ENCODE results near the gene TXNDC9. TPM values are rescaled to one million over a fixed set of nuclear protein-coding genes. Genes with fewer than 3 reads are reported as not detected.
A peak's percentile ranks its signal among the peaks of the same experiment; 100 is the strongest.

TXNDC9 gene
- total and polyA plus RNA-seq, 2 of the 8 experiments (the other 6 are each of a cell fraction or from before 2014, with no cell fraction given), result 12.9 to 35.6 TPM

DNA sequence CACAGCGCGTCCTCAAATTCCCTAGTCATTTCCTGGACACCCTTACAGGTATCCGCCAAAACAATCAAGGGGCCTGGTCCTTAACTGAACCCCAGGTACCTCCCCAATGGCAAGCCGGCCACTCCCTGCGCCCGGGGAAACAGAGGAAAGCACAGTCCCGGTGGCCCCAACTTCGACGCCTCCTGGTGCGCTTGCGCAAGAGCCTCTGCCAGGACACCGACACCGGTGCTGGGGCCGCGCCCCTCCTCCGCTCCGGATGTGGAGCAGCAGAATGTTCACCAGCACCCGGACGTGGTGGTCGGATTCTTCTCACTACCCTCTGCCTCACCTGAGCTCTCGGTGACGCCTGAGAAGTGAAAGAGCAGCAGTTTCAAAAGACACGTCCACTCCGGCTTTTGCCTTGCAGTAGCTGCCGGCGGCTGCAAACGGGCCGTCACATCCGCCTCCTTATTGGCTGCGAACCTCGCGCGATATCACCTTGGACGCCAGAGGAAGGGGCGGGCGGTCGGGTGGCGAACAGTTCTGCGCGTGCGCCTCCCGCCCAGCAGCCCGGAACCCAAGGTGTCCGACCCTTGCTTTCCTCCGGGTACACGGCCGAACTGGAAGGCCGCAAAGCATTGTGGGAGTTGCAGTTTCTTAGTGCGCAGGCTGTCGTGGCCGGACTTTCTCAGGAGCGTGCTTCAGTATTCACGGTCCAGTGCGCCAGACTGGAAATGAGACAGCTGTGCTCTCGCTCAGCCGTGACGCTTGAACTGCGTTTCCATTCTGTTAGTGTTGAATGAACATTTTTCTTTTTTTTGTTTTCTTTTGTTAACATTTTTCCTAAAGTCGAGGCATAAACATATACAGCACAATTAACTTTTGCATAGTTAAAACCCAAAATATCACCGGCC is at the start of gene TXNDC9 (continued):
- TF ChIP-seq SAP30 (IDR thresholded peaks at IDR 0.05; ENCODE audit: insufficient read depth, insufficient replicate concordance, low read length), result no peak
- TF ChIP-seq RBBP5 (IDR thresholded peaks at IDR 0.05; ENCODE audit: borderline replicate concordance, low read depth, low read length), result peak; percentile 72; the same call in 1 of the 2 replicates
- TF ChIP-seq ATF3 (IDR thresholded peaks at IDR 0.05; ENCODE audit: insufficient read depth, low read depth, low read length), result no peak
- TF ChIP-seq ATF2 (IDR thresholded peaks at IDR 0.05; ENCODE audit: low read length), result no peak
- no peak for TF ChIP-seq SUZ12 (IDR thresholded peaks at IDR 0.05; ENCODE audit: low read length)
- peak; percentile 98 for TF ChIP-seq CEBPB (IDR thresholded peaks at IDR 0.05; ENCODE audit: low read depth, low read length)
- peak; percentile 43 for TF ChIP-seq TAF7 (optimal IDR thresholded peaks at IDR 0.05; ENCODE audit: borderline replicate concordance, low read depth, low read length)
- TF ChIP-seq NRF1 (IDR thresholded peaks at IDR 0.05; ENCODE audit: low read depth, low read length), result peak; percentile 61
- TF ChIP-seq TBP (IDR thresholded peaks at IDR 0.05; ENCODE audit: low read depth, low read length), result peak; percentile 86
- TF ChIP-seq RFX5 (IDR thresholded peaks at IDR 0.05; ENCODE audit: borderline replicate concordance, low read depth, low read length), result no peak
- peak; percentile 75 for TF ChIP-seq SP4 (IDR thresholded peaks at IDR 0.05; ENCODE audit: low read length)
- peak; percentile 93 for TF ChIP-seq KDM4A (IDR thresholded peaks at IDR 0.05; ENCODE audit: low read depth, low read length, severe bottlenecking)
- TF ChIP-seq SIRT6 (IDR thresholded peaks at IDR 0.05; ENCODE audit: low read length), result no peak
- TF ChIP-seq POLR2A (IDR thresholded peaks at IDR 0.05; ENCODE audit: control extremely low read depth in 1 of 2, low read depth in 2 of 2, low read length in 2 of 2), result peak; percentile 62 to 91
- TF ChIP-seq CREB1 (IDR thresholded peaks at IDR 0.05), result peak; percentile 46; the same call in 1 of the 2 replicates
- TF ChIP-seq TCF12 (IDR thresholded peaks at IDR 0.05; ENCODE audit: low read depth, low read length), result 0 out of 2 replicates have a peak, but pooled peaks have one; percentile 21
- no peak for TF ChIP-seq FOSL1 (IDR thresholded peaks at IDR 0.05; ENCODE audit: insufficient read depth, low read depth, low read length)
- no peak for TF ChIP-seq HDAC6 (IDR thresholded peaks at IDR 0.05; ENCODE audit: low read depth, low read length)
- TF ChIP-seq SP1 (IDR thresholded peaks at IDR 0.05; ENCODE audit: low read depth, low read length), result peak; percentile 44; the same call in 1 of the 2 replicates
- TF ChIP-seq TAF1 (IDR thresholded peaks at IDR 0.05; ENCODE audit: low read depth, low read length), result peak; percentile 90
- TF ChIP-seq EP300 (IDR thresholded peaks at IDR 0.05; ENCODE audit: borderline replicate concordance in 1 of 2, low read depth in 2 of 2, low read length in 2 of 2), result no peak
- TF ChIP-seq GABPA (IDR thresholded peaks at IDR 0.05; ENCODE audit: borderline replicate concordance, insufficient read depth, low read length), result peak; percentile 89; the same call in 1 of the 2 replicates
